GM12892 (cell line): ENCODE results near the gene PRR35.

Source experiments
- POLR2A ChIP-seq: IDR thresholded peaks from 2 replicates; pipeline ENCODE4 v1.6.1; 2011; ENCODE audit warnings: low read depth, low read length, control low read depth
- POLR2AphosphoS5 ChIP-seq: IDR thresholded peaks from 2 replicates; pipeline ENCODE4 v1.6.1; 2011; ENCODE audit warnings: low read depth, low read length, control low read depth
- TAF1 ChIP-seq: IDR thresholded peaks from 2 replicates; pipeline ENCODE4 v1.6.1; 2011; ENCODE audit warnings: low read depth, mild to moderate bottlenecking, control low read depth, low read length, borderline replicate concordance

DNA sequence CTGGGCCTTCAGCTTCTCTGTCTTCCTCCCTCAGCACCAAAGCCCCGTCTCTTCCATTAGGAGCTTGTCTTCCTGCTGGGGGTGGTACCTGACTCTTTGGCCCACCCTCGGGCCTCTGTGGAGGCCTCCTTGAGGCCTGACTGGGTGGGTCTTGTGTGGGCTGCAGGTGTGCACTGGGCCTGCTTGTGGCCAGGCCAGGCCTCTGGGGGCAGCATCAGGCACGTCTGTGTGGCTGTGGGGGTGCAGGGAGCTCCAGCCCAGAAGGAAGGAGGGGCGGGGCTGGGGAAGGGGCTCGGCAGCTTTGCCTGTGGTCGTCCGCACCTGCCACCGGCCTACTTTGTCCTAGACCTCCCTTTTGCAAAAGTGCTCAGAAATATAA is 16.6 kb downstream of the PRR35 start:
- TF ChIP-seq POLR2AphosphoS5 (no peak), POLR2A (no peak), TAF1 (no peak)
